ENCODE results near the gene PYROXD2.

The PYROXD2 gene

DNA sequence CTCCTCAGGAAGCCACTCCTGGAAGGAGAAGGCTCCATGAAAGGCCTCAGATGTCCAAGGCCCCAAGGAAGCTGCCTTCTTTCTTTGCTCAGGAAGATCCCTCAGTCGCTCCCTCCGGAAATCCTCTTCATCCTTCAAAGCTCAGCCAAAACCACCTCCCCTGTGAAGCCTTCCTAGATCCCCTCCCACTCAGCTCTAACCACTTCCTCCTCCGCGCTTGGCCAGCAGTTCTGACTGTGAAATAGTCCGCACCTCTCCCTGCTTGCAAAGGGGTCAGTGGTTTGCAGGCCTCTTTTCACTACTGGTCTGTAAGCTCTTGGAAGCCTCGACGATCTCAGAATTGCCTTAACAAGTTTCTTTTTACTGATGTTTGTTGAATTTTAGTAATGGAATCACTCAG is 23.9 kb downstream of the PYROXD2 start:
- no peak for DNase-seq (ENCODE audit: low read depth, low spot score)

DNA sequence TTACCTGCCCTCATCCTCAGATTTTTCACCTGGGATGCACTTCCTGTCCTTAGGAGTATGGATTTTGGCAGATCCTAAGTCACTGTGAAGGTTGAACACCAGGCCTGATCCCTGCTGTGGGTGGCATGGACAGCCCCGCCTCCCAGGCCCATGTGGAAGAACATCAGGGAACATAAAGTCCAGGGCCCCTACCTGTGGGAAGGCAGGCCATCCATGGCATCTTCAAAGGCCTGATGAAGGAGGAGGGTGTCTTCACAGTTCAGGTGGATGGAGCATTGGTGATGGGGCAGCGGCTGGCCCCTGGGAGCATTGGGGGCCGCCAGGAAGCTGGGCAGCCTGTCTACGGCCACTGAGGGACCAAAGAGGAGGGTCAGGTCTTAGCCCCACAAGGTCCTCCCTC is 24.6 kb downstream of the PYROXD2 start:
- no peak for DNase-seq (ENCODE audit: low read depth, low spot score)

DNA sequence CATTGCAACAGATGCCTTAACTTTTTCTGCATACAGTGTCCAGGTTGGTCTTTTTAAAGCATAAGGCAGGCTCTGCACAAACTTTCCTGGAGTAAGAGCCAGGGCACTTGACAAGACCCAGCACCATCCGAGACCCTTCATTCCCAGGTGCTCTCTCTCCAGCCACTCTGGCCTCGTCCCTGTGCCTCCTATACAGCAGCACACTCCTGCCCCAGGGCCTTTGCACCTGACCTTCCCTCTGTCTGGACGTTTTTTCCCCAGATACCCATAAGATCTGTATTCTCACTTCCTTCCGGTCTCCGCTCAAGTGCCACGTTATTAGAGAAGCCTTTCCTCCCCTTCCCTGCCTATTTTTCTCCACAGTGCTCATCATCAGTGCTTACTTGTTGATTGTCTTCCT is 25.6 kb downstream of the PYROXD2 start:
- DNase-seq (ENCODE audit: low read depth, low spot score) = no peak

DNA sequence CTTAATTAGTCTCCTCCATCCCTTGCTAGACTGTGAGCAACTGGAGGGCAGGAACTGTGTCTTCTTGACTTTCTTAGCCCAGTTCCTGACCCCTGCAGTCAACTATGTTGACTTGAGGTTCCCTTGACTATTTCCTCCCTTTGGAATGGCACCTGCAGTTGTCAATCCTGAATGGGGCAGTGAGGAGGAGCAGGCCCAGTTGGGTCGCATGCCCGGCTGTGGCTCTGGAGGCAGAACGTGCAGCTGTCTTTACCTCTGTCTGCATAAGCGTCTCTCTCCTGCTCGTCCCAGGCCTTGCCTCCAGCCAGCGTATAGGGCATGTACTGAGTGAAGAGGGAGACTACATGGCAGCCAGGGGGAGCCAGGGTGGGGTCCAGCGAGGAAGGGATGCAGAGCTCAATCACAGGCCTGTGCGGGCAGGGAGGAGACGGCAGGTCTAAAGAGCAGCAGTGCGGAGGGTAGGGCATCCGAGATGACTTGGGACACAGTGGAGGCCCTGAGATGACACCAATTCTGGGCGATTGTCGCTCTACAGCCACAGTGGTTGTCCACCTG is 26.8 kb downstream of the PYROXD2 start:
- no peak for DNase-seq (ENCODE audit: low read depth, low spot score)

DNA sequence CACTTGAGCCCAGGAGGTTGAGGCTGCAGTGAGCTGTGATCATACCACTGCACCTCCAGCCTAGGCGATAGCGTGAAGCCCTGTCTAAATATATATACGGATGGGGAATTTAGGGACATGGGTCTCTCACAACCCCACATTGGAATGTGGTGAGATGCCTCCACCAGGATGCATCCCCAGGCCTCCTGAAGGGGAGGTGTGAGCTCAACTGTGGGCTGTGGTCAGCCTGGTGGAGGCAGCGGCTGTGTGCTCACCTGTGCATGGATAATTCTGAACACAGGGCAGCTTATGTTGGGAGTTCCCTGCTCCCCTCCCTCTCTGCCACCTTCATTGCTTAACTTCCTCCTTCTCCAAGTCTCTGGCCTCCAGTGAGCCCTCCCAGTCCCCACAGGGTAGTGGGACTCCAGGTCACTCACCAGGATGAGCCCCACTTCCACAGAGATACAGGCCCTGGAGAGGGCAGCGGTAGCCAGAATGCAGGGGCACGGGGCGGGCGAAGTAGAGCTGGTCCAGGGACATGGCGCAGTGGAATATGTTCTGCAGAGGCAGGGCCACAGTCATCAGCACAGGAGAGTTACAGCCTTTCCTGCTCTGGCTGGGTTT is 30.4 kb downstream of the PYROXD2 start:
- DNase-seq (ENCODE audit: low read depth, low spot score) = no peak

DNA sequence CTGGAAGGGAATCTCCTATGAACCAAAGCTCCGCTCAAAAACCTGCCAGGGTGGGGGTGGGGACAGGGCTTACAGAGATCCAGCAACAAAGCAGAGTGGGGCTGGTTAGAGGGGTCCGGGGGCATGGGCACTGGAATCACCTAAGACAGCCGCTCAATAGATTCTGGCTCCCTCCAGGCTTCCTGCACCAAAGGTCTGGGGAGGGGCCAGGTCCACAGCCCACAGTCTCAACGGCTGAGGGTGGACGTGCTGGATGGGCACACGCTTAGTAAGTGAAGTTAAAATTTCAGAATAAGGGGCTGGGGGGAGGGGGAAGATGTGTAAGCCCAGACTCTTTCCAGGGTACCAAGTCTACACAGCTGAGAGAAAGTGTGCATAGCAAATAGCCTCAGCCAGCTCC is 31.1 kb downstream of the PYROXD2 start:
- no peak for DNase-seq (ENCODE audit: low read depth, low spot score)

DNA sequence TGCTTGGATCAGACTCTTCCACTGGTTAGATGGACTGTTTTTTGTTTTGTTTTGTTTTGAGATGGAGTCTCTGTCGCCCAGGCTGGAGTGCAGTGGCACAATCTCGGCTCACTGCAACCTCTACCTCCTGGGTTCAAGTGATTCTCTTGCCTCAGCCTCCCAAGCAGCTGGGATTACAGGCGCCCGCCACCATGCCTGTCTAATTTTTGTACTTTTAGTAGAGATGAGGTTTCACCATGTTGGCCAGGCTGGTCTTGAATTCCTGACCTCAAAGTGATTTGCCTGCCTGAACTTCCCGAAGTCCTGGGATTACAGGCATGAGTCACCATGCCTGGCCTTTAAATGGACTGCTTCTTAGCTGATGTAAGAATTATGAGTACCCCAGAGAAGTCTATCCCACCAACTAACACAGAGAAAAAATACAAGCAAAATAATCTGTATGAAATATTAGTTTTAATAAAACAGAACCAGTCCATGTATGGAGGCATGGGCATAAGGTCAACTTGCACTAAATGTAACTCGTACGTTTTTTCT is 31.8 kb downstream of the PYROXD2 start:
- peak; percentile 77 for DNase-seq (ENCODE audit: low read depth, low spot score)

DNA sequence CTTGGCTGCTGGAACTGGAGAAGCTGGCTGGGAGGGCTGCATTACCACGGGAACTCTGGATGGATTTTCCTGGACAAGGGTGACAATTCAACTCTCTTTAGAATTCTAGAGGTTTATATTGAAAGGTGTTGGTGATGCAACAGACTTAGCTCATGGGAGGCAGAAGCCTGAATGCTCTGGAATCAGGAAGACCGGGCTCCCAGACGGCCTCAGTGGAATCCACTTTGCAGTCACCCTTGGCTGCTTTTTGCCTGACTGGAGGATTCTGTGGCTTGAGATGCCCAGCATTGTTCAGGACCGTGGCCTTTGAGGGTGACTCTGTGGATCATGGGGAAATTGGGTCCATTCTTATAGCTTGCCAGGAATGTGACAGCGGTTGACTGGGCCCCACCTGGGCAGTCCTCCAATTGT is 32.3 kb downstream of the PYROXD2 start:
- peak; percentile 26 for DNase-seq (ENCODE audit: low read depth, low spot score)

DNA sequence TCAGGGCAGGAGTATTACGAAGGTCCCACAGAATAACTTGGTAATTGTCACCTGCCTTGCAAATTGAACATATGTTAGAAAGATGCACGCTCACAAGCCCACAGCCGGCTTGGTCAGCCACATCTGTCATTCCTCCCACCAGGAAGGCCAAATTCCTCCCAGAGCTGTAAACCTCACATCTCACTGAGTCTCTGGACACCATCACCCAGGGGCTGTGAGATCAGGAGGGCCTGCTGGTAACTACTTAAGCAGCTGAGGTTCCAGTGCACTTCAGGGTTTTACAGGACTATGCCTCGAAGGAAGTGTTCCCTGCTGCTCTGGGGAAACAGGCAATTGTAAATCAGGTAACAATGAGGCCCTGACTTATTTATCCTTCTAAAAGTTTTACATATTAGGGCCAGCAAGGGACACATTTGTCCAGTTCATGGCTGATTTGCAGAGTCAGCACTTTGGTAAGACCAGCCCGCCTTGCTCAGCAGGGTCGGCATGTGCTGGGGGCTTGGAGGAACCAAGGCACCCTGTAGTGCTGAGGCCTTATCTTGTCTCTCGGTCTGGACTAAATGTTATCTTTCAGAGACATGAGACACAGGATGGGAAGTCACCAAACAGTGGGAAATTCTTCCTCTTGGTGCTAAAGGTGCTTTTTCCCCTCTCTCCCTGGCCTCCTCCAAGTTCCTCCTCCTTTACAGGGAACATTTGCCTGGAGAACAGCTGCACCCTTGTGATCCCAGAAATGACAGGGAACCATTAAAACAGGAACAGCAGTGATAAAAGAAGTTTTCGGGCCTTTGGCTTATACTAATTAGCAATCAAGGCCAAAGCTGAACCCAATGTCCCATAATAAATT is 34.3 kb downstream of the PYROXD2 start:
- DNase-seq (ENCODE audit: low read depth, low spot score) = no peak

DNA sequence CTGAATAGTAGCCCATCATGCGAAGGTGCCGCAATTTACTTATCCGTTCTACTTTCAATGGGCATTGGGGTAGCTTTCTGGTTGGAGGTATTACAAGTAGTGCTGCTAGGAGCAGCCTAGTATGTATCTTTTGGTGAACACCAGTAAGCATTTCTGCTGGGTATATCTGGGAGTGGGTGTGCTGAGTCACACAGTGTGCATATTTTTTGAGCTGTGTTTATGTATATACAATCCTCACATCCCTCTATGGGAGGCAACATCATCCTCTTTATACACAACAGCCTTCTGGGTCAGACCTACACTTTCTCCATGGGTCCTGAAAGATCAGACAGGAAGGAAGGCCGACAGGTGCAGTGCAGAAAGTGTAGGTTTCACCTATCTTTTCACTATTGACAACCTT is 36.3 kb downstream of the PYROXD2 start:
- no peak for DNase-seq (ENCODE audit: low read depth, low spot score)

DNA sequence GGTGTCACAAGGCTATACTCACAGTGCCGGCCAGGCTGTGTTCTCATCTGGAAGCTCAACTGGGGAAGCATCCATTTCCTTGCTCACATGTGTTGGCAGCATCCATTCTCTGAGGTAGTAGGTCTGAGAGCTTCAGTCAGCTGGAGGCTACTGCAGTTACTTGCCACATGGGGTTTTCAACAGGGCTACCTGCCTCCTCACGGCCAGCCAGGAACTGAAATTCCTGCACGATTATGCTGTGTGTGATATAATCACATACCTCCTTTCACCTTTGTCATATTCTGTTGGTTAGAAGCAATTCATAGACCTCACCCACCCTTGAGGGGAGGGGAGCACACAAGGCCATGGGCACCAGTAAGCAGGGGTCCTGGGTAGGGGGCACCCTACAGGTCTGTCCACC is 37.4 kb downstream of the PYROXD2 start:
- DNase-seq (ENCODE audit: low read depth, low spot score) = no peak

DNA sequence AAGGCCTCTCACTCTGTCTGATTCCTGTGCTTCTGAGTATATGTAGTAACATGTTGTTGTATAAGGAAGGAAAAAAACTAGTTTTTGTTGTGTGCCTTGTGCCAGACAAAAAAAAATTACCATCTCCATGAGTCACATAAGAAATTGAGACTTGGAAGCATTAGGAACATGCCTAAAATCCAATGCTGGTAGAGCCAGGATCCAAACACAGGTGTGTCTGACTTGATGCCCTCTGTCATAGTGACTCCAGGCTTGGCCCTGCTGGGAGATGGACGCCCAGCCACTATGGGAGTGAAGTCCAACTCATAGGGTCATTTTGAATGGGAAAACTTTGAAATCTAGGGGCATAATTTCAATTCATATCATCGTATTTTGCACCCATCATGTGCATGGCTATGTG is 38.0 kb downstream of the PYROXD2 start:
- no peak for DNase-seq (ENCODE audit: low read depth, low spot score)

DNA sequence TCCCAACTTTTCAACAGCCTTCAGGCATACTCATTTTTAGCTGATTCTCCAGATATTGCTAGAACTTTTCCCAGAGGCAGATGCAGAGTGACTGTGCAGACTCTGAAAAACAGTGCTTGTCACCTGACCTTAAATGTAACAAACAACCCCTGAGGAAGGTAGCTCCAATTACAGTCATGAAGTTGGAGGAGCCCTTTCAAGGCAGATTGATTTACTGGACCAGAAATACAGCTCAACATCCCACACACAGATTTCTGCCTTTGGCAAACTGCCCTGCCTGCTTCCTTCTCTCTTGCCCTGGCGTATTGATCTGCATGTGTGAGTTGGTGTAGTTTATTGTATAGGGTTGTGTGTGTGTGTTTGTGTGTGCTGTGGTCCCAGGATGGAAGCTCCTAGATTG is 38.5 kb downstream of the PYROXD2 start:
- DNase-seq (ENCODE audit: low read depth, low spot score) = peak; percentile 51

DNA sequence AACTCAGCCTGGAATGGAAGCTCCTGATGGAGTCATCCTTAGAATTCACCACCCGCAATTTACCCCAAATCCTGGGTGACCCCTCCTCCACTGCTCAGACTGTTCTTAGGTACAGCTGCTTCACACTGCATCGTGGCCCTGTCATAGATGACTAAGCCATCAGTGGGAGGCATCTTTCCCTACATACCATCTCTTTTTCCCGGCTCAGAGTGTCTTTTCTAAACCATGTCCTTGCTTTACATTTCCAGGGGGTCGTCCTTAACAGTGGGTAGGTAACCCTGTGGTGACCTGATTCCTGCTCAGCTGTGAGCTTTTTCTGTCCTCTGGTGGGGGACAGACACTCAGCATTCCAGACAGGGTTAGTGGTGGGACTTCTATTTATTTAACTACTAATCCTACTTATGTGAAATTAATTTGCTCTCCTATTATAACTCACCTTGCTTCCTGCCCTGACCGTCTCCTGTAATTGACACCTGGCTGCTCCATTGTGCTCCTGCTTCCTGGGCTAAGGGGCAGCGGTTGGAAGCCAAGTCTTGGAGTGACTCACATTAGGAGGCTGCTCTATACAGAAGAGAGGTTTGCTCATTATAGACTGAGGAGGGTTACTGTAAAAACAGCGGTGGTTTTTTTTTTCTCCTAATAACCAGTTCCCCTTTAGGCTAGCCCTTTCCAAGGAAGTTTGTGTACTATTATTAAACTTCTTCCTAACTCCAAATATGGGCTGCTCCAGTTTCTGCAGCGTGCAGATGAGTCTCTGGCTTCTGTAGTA is 40.6 kb downstream of the PYROXD2 start:
- DNase-seq (ENCODE audit: low read depth, low spot score) = peak; percentile 65

DNA sequence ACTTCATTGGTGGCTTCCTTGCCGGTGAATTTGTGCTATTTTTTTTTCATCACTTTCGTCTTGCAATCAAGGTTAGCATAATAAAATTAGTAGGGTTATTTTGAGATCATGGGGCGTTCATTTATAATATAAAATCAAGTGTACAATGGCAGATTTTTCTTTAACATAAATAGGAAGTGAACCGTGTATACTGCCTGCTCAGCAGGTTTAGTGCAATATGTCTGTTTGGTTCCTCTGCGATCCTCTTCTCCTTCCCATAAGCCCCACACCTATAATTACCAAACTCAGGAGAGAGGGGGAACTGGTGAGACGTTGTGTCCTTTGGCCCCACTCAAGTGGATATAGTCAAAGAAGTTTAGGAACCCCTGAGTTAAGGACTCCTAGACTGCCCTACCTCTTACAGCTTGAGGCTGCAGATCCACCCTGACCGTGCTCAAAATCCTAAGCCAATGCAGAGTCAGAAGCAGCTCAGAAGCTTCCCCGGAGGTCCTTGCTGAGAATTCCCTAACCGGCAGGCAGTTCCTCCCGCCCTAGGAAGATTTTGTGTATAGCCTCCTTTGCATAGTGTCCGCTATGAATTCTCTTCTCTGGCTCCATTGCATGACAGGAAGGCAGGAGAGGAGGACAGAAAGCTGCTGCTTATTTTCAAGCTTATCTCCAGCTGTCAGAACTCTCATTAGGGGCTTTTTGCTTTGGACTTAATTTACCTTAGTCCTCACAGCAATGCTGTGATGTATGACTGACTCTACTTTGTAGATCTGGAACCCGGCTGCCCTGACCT is 41.5 kb downstream of the PYROXD2 start:
- DNase-seq (ENCODE audit: low read depth, low spot score) = no peak

DNA sequence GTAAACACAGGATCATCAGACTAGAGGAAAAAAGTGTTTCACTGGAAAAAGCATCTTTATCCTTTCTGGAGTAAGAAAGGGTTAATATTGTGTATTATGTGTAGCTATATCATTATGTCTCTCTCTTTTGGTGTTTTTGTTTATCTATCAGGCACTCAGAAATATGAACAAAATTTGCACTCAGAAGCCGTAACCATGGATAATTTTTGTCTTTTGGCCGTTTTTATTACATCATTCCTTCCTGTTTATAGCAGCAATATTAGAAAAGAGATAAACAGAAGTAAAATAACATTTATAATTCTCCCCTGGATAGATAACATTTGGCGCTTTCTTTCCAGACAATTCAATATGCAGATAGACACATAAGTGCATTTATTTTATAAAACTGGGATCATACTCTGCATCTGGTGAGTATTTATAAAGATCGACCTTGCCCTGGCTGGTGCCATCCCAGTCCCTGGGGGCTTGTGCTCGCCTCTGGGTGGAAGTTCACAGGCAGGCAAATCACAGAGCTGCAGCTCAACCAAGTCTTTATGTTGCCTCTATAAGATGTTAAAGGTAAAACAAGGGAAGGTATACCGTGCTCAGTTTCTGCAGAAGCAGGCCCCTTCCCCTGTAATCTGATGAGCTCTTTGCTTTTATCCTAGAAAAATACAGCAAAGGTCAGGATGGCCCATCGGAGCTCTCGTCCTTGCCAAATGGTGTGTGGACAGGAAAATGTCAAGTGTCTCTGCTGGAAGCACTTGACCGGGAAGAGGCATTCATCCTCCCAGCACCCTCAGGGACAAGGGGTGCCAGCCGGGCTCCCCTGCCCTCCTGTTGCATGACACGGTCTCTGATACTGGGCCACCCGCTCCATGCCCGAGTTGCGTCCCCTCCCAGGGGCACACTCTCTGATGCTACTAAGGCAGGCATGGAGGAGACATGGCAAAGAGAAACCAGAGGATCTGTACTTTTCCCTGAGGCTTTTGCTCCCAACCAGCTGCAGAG is 43.9 kb downstream of the PYROXD2 start:
- no peak for DNase-seq (ENCODE audit: low read depth, low spot score)

DNA sequence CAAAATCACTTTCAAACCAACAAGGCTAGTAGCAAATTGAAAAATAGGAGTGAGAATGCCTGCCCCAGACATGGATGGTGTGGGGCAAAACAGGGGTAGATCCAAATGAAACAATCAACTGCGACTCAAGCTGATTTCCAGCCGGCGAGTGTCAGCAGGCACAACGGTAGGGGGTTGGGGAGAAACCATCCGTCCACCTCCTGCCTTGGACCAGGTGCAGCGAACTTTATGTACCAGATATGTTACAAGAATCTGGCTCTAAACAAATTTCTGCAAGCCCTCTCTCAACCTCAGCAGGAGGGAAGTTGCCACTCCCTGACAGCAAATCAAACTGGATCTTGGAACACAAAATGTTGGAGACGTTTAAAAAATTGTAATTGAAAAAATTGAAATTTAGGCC is 45.2 kb downstream of the PYROXD2 start:
- no peak for DNase-seq (ENCODE audit: low read depth, low spot score)

DNA sequence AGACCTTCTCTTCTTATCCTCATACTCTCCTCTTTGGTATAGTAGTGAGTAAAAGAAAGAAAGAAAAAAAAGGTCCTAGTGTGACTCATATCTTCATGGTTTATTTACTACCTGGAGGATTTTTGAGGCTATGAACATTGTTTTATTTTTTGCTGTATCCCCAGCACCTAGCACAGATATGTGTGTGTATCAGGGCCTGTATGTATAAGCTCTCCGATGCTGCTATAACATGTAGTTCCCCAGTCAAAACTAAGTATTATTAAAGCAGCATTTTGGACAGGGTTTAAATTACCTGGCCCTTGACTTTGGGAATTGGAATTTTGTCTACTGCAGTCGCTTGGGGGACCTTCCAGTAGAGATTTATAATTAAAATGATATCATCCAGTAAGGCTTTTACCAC is 46.3 kb downstream of the PYROXD2 start:
- DNase-seq (ENCODE audit: low read depth, low spot score) = no peak

DNA sequence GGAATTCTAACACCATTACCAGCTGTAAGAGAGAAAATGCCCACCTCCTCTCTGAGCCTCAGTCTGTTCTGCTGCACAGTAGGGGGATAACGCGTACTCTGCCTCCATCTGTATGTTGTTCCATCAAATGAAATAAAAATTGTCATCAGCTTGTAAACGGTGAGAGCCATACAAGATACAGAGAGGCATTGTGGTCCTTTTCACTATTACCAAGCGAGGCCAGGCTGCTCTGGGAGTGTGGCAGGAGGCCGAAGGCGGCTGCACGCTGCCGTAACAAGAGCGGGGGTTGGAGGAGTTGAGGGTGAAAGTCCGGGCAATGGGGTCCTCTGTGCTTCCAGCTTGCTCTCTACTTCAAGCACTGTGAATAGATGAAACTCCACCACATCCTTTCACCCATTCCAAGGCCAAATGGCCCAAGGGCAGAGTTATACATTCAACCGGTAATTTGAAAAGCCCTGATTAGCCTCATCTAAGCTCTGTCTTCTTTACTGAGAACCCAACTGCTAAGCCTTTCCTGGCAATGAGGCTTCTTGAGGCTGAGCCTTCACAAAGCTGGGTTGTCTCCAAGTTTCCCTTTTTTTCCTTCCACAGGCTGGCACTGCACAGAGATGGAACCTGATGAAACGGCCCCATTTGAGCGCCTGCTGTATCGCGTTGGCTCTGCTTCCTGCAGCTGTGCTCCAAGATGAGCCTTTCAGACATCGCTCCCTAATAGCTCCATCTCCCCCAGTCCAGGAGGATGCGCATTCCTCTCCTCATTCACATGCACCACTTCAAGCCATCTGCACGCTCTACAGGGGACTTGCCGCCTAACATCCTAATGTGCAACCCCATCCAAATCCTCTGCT is 47.2 kb downstream of the PYROXD2 start:
- DNase-seq (ENCODE audit: low read depth, low spot score) = peak; percentile 38
